Mucosa of gallbladder (tissue), 1 donor: ENCODE measurements around the gene DDB1. TPM values are rescaled to one million over a fixed set of nuclear protein-coding genes. Genes with fewer than 3 reads are reported as not detected.
A peak's percentile ranks its signal among the peaks of the same experiment; 100 is the strongest.

Experiments used
- DNase-seq: peaks from one replicate; pipeline ENCODE4 v3.0.0-alpha.2; 2020; ENCODE audit warnings: low spot score
- total RNA-seq: library from RNA; stranded (reverse); gene quantifications from one replicate; pipeline ENCODE4 v1.2.1, GENCODE V29; 2021
- donor health status: DM: no; HTN: no; CAD: no.

DDB1 gene
- total RNA-seq, 1 donor from 2014 or later = 160 TPM

GRCh38 chr11:61336171-61336935 lies 3.4 kb upstream of the DDB1 start:
- peak; percentile 83 for DNase-seq

GRCh38 chr11:61335355-61335710 lies 2.4 kb upstream of the DDB1 start:
- DNase-seq = no peak

- no peak for DNase-seq
Observed at GRCh38 chr11:61334434-61335354, 1.8 kb upstream of the DDB1 start.

GRCh38 chr11:61333550-61334433 lies 887 bp upstream of the DDB1 start:
- no peak for DNase-seq

- DNase-seq = no peak
Observed at GRCh38 chr11:61332281-61332796, 566 bp downstream of the DDB1 start.

- no peak for DNase-seq
Observed at GRCh38 chr11:61331651-61332050, 1.3 kb downstream of the DDB1 start.

GRCh38 chr11:61329871-61330270 lies 3.0 kb downstream of the DDB1 start:
- DNase-seq = no peak

GRCh38 chr11:61328351-61328750 lies 4.6 kb downstream of the DDB1 start:
- DNase-seq = no peak

GRCh38 chr11:61327669-61328071 lies 5.2 kb downstream of the DDB1 start:
- DNase-seq = no peak

- no peak for DNase-seq
Observed at GRCh38 chr11:61325649-61326414, 7.1 kb downstream of the DDB1 start.

- DNase-seq = no peak
Observed at GRCh38 chr11:61315260-61315659, 17.6 kb downstream of the DDB1 start.

GRCh38 chr11:61310749-61311148 lies 22.2 kb downstream of the DDB1 start:
- DNase-seq = no peak

GRCh38 chr11:61309739-61310138 lies 23.2 kb downstream of the DDB1 start:
- DNase-seq = no peak

GRCh38 chr11:61309141-61309540 lies 23.8 kb downstream of the DDB1 start:
- no peak for DNase-seq

GRCh38 chr11:61307354-61307753 lies 25.6 kb downstream of the DDB1 start:
- no peak for DNase-seq

GRCh38 chr11:61306221-61306620 lies 26.7 kb downstream of the DDB1 start:
- no peak for DNase-seq

GRCh38 chr11:61305417-61305816 lies 27.5 kb downstream of the DDB1 start:
- no peak for DNase-seq

- no peak for DNase-seq
Observed at GRCh38 chr11:61303725-61304124, 29.2 kb downstream of the DDB1 start.

GRCh38 chr11:61302550-61302949 lies 30.4 kb downstream of the DDB1 start:
- DNase-seq = no peak

- DNase-seq = no peak
Observed at GRCh38 chr11:61298663-61299244, 34.2 kb downstream of the DDB1 start.

GRCh38 chr11:61297746-61298145 lies 35.2 kb downstream of the DDB1 start:
- DNase-seq = no peak
